HG02623 (cell line): ENCODE measurements around the gene PRKAB1.
"Not testable (repeated sequence)": the region's sequence is repeated elsewhere in the genome, so short reads cannot be mapped to it uniquely, and the experiment has no call there.

Source experiments
- ATAC-seq: cut with Tn5 transposase; IDR thresholded peaks from one replicate; pipeline ENCODE4 v1.9.1; 2021; ENCODE audit warnings: moderate library complexity; ENCODE audit not compliant: unreplicated experiment

PRKAB1 gene, protein sequence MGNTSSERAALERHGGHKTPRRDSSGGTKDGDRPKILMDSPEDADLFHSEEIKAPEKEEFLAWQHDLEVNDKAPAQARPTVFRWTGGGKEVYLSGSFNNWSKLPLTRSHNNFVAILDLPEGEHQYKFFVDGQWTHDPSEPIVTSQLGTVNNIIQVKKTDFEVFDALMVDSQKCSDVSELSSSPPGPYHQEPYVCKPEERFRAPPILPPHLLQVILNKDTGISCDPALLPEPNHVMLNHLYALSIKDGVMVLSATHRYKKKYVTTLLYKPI

DNA sequence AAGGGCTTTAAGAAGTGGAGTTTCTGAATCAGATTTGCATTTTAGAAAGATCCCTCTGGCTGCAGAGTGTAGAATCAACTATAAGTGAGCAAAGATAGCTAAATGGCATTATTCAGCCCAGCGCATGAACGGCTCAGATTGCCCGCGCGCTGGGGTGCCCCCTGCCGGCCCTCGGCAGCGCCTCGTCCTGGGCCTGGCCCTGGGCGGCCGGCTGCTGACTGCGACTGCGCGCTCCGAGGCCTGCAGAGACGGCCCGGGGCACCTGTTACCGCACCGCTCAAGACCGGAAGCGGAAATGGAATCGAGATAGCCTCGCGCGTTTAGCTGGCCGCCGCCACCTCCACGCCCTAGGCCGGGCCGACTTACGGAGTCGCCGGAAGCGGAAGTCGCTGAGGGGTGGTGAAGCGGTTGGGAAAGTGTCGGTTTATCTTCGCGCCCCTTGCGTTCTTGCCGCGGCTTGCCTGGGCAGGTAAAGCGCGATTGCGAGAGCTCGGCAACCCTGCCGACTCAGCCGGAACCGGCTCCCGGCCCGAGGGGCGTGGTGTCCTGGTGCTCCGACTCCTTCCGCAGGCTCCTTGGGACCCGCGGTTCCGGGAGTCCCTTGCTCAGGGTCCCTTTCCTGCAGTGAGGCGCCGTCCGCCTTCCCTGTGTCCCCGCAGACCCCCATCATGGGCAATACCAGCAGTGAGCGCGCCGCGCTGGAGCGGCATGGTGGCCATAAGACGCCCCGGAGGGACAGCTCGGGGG is at the start of gene PRKAB1:
Gene PRKAB1, plus strand, starts transcription at position 557 of the 747 bp plus-strand sequence. Its CDS starts 112 bp downstream, at position 669.
- ATAC-seq, result peak; percentile 94

DNA sequence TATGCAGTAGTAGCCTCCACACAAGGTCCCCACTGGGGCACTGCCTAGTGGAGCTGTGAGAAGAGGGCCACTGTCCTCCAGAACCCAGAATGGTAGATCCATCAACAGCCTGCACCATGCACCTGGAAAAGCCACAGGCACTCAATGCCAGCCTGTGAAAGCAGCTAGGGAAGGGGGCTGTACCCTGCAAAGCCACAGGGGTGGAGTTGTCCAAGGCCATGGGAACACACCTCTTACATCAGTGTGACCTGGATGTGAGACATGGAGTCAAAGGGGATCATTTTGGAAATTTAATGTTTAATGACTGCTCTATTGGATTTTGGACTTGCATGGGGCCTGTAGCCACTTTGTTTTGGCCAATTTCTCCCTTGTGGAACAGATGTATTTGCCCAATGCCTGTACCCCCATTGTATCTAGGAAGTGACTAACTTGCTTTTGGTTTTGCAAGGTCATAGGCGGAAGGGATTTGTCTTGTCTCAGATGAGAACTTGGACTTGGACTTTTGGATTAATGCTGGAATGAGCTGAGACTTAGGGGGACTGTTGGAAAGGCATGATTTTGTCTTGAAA is 49.5 kb upstream of the PRKAB1 start:
- not testable (repeated sequence) for ATAC-seq

DNA sequence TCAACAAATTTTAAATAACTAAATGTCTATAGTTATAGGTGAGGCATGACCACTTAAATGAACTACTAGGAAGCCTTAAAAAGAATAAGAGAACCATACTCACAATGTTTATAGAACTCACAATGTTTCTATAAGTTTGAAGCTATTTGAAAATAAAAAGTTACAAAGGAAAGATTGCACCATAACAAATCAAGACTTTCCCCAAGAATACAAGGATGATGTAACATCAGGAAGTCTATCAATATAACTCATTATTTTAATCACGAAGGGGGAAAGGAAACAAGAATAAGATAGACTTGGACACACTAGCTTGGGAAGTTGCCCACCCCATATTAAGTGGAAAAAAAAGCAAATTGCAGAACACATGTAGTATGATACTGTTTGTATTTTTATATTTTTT is 47.4 kb upstream of the PRKAB1 start:
- ATAC-seq, result no peak

DNA sequence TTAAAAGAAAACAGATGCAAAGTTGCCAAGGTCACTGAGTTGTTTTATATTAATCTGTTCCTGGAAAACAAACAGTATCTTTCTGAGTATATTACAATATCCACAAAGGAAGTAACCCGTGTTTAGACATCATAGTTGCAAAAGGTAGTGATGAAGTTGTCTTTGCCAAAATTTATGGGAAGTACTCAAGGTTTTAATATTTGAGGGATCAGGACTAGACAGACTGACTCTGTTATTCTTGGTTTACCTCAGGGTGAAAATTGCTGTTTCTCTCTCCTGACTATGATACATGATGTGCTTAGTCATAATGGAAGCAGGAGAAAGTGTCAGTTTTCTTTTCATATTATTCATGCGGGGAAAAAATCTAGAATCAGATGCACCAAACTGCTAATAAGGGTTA is 46.1 kb upstream of the PRKAB1 start:
- ATAC-seq, result no peak

DNA sequence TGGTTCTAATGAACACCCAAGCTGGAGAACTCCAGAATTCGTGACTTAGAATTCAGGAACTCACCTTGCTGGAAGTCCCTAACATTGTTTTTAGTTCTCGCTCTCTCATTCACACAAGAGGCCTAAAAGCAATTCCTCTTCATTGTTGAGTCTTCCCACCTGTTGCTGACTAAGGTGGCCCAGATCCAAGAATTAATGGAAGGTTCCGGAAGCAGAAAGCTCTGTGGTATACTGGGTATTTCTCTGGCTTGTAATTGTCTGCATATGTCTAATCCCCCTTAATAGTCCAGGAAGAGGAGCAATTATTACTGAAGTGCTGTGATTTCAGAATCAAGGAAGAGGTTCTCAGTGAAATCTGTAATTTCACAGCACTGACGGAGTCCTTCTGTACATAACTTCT is 43.0 kb upstream of the PRKAB1 start:
- ATAC-seq, result no peak

DNA sequence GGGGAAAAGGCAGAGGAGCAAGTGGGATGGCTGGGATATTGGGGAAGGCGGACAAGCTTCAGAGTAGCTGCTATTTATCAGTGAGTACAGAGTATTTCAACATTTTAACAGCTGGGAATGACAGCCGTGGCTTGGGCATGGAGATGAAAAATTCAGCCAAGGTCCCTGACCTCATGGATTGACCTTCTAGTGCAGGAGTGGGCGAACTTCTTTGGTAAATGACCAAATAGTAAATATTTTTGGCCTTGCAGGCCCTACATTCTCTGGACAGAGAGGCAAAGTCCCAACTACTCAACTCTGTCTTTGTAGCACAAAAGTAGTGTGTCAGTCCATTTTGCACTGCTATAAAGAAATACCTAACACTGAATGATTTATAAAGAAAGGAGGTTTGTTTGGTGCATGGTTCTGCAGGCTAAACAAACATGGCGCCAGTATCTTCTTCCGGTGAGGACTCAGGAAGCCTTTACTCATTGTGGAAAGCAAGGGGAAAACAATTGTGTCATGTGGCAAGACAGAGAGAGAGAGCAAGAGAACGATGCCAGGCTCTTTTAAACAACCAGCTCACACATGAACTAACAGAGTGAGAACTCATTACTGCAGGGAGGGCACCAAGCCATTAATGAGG is 40.8 kb upstream of the PRKAB1 start:
- no peak for ATAC-seq

DNA sequence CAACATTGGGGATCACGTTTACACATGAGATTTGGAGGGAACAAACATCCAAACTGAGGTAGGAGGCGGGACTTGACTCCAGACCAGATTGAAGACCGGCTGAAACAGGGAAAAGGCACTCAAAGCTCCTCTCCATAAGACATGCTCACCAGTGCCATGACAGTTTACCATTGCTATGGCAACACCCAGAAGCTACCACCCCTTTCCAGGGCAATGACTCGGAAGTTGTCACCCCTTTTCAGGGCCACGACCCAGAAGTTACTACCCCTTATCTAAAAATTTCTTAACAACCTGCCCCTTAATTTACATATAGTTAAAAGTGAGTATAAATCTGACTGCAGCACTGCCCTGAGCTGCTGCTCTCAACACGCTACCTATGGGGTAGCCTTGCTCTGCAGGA is 40.2 kb upstream of the PRKAB1 start:
- ATAC-seq, result no peak

DNA sequence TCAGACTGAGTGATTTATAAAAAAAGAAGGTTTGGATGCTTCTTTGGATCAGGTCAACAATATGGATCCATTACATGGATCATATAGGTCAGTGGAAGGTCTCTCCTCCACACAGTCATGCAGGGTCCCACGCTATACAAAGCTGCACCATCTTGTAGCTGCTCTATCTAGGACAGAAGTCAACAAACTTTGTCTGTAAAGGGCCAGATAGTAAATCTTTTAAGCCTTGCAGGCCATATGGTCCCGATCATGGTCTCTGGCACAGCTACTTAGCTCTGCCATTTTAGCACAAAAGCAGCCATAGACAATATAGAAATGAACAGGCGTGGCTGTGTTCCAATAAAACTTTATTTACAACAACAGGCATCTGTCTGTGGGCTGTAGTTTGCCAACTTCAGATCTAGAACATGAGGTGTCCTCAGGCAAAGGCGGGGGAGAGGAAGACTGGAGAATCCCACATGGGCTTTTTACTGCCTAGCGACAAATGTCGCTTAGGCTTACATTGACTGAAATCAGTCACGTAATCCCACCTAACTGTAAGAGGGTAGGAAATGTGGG is 37.6 kb upstream of the PRKAB1 start:
- ATAC-seq, result no peak

DNA sequence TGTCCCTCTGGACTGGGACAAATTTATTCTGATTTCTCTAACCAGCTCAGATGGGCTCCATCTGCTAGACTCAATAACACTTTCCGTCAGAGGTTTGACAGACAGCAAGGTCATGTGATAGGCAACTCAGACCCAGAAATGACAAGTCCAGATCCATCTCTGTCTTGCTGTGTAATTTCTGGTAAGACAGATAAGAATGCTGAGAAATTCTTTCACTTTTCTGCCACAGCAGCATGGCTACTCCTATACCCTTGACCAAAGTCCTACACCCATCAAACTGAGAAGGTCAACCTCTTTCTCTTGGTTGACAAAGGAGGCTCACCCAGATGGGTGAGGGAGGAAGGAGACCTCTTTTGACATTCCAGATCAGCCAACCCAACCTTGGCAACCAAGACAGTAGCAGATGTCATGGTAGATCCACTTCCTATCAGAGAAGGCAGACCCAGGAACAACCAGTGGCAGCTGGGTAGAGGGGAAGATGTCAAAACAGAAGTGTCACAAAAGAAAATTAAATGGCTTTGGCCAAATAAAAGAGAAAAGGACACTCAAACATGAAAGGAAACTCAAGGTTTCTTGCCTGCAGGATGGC is 36.9 kb upstream of the PRKAB1 start:
- no peak for ATAC-seq

DNA sequence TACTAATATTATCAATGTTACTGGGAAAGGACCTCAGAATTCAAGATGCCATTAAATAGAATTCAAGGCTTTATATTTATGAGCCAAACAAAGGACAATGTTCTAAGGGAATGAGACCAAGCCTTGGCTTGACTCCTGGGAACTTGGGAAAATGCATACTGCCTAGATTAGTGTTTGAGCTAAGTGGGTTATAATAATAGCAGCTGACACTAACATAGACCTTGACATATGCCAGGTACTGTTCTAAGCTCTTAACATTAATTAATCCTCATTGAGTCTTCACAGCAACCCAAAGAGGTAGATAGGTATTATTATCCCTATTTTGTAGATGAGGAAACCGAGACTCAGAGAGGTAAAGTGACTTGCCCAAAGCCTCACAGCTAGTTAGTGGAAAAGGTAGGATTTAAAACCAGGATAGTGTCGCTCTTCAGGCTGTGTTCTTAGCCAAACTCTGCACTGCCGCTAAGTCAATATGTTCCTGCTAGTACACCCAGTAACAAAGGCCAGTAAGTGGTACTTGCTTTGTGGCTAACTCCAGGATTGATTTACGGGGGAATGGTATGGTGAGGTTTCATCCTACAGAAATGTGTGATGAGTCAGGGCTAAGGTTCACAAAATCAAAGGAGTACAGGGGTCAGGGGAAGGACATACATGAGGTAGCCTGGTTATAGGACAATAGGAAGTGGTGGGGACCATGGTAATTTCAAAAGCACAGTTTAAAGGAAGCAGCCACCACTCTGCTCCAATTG is 35.8 kb upstream of the PRKAB1 start:
- ATAC-seq, result no peak

DNA sequence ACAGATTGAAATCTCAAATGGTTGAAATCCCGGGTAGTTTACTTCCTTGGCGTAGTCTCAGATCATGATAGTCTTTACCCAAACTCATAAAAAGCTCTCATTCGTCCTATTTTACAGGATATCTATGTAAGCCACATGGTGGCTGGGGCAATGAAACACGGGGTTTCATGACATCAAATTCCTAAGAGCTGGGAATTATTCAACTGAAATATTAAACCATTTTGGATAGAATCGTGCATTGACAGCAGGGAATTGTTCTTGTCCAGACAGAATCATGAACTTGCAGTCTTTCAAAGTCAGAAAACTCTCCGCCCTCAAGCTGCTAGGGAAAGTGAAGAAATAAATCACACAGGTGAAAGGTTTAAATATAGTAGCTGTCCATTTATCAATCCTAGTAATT is 33.2 kb upstream of the PRKAB1 start:
- no peak for ATAC-seq

DNA sequence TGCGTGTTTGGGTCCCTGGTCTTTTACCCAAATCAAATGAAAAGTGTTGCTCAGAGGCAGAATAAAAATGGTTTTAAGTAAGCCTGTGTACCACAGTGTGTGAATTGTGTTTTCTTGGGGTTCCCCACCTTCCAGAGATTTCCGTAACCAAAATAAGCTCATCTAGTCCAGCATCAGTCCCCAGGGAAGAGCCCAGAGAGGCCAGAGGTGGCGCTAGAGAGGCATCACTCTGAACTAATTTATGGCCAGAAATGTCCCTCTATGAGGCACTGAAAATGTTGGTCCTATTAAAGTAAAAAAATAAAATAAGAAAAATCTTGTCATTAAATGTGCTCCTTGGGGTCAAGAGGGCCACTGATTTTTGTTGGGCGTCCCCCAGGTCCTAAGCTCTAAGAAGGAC is 24.9 kb upstream of the PRKAB1 start:
- ATAC-seq, result no peak

DNA sequence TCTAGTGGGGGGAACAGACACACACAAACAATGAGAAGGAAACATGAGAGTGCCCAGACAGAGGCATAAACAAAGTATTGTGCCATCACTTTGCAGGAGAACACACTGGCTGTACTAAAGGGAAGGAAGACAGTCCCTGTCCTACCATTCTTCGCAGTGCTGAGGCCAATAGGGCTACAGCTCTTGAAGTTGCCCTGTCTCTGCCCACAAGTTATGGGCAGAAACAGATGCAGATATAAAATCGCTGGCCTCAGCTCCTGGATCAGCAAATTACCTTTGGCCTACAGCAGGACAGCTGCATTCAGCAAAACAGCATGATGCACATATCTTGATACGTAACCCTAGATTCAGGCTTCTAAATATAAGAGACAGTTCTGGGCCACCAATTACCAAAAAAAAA is 23.0 kb upstream of the PRKAB1 start:
- ATAC-seq, result no peak

DNA sequence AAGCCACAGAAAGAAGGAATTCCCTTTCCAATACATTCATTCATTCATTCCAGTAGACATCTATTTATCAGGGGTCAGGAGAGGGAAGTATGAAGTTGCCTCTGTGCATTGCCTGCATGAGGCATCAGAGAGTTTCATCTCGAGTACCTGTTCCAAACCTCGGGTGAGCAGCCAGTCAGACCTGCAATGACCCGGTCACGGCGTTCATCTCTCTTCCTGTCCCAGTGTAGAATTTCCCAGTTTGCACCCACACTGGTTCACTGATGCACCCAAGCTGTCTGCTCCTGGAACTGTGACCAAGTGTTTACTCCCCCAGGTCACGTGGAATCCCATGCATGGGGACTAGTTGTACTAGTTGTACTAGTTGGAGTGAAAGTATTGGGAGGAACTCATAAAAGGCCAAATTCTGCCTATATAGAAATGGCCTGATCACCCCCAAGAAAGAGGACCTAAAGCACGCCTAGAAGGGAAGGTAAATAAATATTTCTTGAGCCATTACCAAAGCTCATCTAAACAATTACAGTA is 22.3 kb upstream of the PRKAB1 start:
- no peak for ATAC-seq

DNA sequence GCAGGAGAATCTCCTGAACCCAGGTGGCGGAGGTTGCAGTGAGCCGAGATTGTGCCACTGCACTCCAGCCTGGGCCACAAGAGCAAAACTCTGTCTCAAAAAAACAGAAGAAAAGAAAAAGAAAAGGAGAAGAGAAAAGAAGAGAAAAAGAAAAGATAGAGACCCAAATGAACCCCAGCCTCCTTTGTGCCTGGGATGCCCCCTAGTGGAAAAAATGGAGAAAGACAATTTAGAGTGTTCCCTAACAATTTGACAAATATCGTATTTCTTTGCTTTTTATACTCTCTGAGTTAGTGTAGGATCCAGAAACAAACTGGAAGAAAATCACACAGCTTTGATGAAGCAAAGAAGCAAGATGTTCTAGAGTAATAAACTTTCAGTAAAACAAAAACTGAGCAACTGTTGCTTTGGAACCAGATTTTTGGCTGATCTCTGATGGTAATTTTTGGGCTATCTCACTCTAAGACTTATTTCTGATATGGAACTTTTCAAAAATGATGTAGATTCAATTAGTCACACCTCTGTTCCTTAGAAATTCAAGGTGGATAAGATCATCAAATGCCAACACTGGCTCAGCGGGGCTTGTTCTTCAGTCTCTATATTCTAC is 18.6 kb upstream of the PRKAB1 start:
- ATAC-seq, result no peak

DNA sequence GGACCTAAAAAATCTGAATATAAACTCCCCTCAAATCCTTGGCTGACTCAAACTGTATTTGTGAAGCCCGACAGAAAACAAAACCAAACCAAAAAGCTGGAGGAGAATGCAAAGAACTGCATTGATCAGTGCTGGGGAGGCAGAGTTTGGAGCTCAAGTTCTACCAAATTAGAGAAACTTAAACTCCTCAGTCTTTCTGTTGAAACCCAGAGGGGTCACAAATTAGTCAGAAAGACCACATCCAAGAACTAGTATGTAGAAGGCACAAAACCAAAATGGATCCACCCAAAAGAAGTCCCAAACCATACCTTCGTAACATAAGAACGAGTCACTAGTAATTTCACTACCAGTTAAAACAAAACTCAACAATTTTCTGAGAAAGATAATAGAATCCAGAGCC is 15.3 kb upstream of the PRKAB1 start:
- ATAC-seq, result no peak

DNA sequence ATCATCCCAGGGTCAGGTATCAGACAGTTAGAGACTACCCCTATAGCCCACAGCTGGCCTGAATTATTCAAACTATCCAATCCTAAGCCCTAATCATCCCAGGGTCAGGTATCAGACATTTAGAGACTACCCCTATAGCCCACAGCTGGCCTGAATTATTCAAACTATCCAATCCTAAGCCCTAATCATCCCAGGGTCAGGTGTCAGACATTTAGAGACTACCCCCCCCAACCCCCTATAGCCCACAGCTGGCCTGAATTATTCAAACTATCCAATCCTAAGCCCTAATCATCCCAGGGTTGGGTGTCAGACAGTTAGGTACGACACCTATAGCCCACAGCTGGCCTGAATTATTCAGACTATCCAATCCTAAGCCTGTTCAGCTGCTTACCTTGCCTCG is 10.9 kb upstream of the PRKAB1 start:
- ATAC-seq, result not testable (repeated sequence)

DNA sequence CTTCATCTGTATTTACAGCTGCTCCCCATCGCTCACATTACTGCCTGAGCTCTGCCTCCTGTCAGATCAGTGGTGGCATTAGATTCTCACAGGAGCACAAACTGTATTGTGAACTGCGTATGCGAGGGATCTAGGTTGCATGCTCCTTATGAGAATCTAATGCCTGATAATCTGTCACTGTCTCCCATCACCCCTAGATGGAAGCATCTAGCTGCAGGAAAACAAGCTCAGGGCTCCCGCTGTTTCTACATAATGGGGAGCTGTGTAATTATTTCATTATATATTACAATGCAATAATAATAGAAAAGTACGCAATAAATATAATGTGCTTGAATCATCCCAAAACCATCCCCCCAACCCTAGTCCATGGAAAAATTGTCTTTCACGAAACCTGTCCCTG is 9.8 kb upstream of the PRKAB1 start:
- ATAC-seq, result not testable (repeated sequence)

DNA sequence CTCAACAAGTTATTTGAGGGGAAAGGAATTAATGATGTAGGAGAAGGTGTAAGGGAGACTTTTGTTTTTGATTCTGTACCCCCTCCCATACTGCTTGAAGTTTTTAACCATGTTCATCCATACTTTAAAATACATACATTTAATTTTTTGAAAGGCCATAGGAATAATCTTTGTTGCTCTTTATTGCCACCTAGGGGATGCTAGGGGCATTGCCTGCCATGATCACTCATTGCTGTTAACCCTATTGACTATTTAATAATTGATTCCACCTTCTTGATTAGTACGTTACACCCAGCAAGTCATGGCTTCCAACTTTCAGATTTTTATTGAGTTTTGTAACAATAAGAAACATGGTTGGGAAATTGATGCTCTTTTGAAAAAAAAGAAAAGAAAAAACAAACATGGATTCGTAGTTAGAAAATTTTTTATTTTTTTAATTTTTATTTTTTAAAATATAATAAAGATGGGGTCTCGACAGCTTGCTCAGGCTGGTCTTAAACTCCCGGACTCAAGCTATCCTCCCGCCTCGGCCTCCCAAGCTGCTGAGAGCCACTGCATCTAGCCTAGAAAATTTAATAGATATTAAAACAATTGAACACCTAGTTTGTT is 8.5 kb upstream of the PRKAB1 start:
- ATAC-seq, result no peak
